Tibial nerve (tissue), 4 donors: ENCODE measurements around the gene RRAGD. TPM values are rescaled to one million over a fixed set of nuclear protein-coding genes. Genes with fewer than 3 reads are reported as not detected.

Experiments used
- DNase-seq, 2 donors: peaks; one replicate each; pipeline ENCODE4 v3.0.0-alpha.2; 2019; ENCODE audit warnings: low spot score in 2 of 2
- H3K27ac ChIP-seq, 4 donors: fragments of 200-600 bp; sonication (generic) in 3 of 4; one replicate each; pipeline ENCODE4 v1.5.1; 2017 to 2019; ENCODE audit warnings: mild to moderate bottlenecking in 1 of 4
- H3K27me3 ChIP-seq, 2 donors: fragments of 200-600 bp; sonication (generic) in 1 of 2; one replicate each; pipeline versions ENCODE4 v1.5.1 to v1.6.0; 2017 to 2019
- H3K36me3 ChIP-seq, 3 donors: fragments of 200-600 bp; sonication (generic); one replicate each; pipeline ENCODE4 v1.5.1; 2018 to 2019
- H3K4me1 ChIP-seq, 4 donors: fragments of 200-600 bp; sonication (generic) in 3 of 4; one replicate each; pipeline ENCODE4 v1.5.1; 2017 to 2019
- H3K4me3 ChIP-seq, 4 donors: fragments of 200-600 bp; sonication (generic) in 3 of 4; one replicate each; pipeline ENCODE4 v1.5.1; 2017 to 2019; ENCODE audit warnings: mild to moderate bottlenecking in 1 of 4, moderate library complexity in 1 of 4
- H3K9me3 ChIP-seq, 4 donors: fragments of 200-600 bp; sonication (generic) in 3 of 4; one replicate each; pipeline ENCODE4 v1.5.1; 2017 to 2019
- EP300 ChIP-seq, 2 donors: sonication (generic); formaldehyde crosslinking; IDR thresholded peaks; one replicate each; pipeline ENCODE4 v1.6.1; 2017; ENCODE audit warnings: antibody characterized with exemption in 2 of 2, mild to moderate bottlenecking in 1 of 2
- POLR2A ChIP-seq, 2 donors: fragments of 450-650 bp; IDR thresholded peaks; one replicate each; pipeline ENCODE4 v1.6.1; 2017; ENCODE audit warnings: antibody characterized with exemption in 2 of 2, mild to moderate bottlenecking in 2 of 2, moderate library complexity in 2 of 2
- WGBS, 2 donors: methylation state at CpG; one replicate each; pipeline ENCODE4 v1.1.5; 2018; 5-methylcytosine and 5-hydroxymethylcytosine counted together
- total RNA-seq, 4 donors: library from RNA; depleted of rRNA; stranded (reverse); fragments of >200 nt; gene quantifications; one replicate each; pipeline ENCODE4 v1.1.0, GENCODE V29; 2016
- TF ChIP-seq, protein P1 (sequence below), 5 experiments: fragments of 200-600 bp in 3 of 5; fragments of 450-650 bp in 2 of 5; sonication (generic) in 3 of 5; IDR thresholded peaks; one replicate each; pipeline ENCODE4 v1.5.1; 2016 to 2019; ENCODE audit warnings: antibody characterized with exemption in 5 of 5, mild to moderate bottlenecking in 3 of 5, moderate library complexity in 2 of 5

Gene RRAGD
- total RNA-seq, 4 donors from 2014 or later: 10.9 to 21.3 (median 15.2) TPM

DNA sequence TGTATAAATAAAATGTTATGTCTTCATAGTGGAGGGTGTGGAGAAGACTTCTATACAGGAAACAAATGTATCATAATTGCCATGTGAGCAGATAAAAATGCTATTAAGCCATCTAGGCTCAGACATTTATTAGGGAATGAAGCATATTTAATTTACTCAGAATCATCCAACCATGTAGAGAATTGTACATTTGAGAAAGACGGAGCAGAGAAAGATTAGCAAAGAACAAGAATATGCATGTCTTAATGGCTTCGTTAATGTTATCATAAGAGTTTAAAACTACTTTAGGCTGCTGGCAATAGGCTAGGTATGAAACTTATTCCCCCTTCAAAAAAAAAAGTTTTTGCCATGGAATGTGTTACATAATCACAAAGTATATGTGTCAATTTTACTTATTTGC is 26.9 kb upstream of the RRAGD start:
- no peak for DNase-seq
- TF ChIP-seq, protein P1, sequence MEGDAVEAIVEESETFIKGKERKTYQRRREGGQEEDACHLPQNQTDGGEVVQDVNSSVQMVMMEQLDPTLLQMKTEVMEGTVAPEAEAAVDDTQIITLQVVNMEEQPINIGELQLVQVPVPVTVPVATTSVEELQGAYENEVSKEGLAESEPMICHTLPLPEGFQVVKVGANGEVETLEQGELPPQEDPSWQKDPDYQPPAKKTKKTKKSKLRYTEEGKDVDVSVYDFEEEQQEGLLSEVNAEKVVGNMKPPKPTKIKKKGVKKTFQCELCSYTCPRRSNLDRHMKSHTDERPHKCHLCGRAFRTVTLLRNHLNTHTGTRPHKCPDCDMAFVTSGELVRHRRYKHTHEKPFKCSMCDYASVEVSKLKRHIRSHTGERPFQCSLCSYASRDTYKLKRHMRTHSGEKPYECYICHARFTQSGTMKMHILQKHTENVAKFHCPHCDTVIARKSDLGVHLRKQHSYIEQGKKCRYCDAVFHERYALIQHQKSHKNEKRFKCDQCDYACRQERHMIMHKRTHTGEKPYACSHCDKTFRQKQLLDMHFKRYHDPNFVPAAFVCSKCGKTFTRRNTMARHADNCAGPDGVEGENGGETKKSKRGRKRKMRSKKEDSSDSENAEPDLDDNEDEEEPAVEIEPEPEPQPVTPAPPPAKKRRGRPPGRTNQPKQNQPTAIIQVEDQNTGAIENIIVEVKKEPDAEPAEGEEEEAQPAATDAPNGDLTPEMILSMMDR (IDR thresholded peaks at IDR 0.05): no peak
- TF ChIP-seq EP300 (IDR thresholded peaks at IDR 0.05) (no peak), POLR2A (IDR thresholded peaks at IDR 0.05) (no peak)
- no peak overlapping the region for H3K27ac ChIP-seq
- H3K4me3 ChIP-seq: no peak overlapping the region
- H3K9me3 ChIP-seq: no peaks in the 10 kb centered on the region
- no peaks in the 10 kb centered on the region for H3K27me3 ChIP-seq
- H3K4me1 ChIP-seq: peaks cover 0 to 16% (median 0%) of the 10 kb centered on the region in 4 donors
- no peaks in the 10 kb centered on the region for H3K36me3 ChIP-seq
- WGBS, 2 donors: 97 to 98% methylated on average over 2 of the region's 2 CpGs

DNA sequence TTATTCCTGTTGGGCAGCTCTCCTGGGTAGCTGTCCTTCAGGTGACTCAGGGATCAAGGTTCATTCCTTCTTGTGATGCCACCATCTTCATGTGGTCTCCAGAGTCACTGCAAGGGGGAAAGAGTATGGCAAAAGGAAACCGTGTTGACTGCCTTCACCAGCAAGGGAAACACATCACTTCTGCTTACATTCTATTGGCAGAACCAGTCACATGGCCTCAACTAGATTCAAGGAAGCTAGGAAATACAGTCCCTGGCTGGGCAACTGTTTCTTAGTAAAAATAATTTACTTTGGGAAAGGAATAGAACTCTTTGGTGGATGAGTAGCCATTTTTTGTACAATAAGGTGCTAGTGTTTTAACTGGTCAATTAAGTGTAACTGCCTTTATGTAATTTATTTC is 26.2 kb upstream of the RRAGD start:
- WGBS, 2 donors: 80 to 81% methylated on average over 1 of the region's 1 CpG
- no peaks in the 10 kb centered on the region for H3K27me3 ChIP-seq
- H3K4me1 ChIP-seq: peaks cover 0 to 16% (median 0%) of the 10 kb centered on the region in 4 donors
- H3K36me3 ChIP-seq: no peaks in the 10 kb centered on the region
- no peak for DNase-seq
- H3K27ac ChIP-seq: no peak overlapping the region
- H3K4me3 ChIP-seq: no peak overlapping the region
- H3K9me3 ChIP-seq: no peaks in the 10 kb centered on the region
- TF ChIP-seq, protein P1 (IDR thresholded peaks at IDR 0.05): no peak

DNA sequence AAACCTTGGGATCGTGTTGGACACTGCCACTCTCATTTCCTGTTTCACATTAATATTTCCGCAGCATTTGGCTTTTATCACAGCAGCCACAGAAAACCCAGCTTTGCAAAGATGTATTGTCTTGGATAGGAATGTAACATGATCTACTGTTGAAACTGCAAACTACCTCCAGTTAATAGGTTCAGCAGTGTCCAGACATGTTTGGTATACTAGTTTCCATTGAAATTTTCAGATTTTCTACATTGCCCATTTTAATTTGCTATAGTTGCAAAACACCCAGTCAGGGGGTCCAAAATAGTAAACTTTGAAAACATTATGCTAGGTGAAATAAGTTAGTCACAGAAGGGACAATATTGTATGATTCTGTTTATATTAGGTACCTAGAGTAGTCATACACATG is 24.2 kb upstream of the RRAGD start:
- no peaks in the 10 kb centered on the region for H3K9me3 ChIP-seq
- DNase-seq: no peak
- no peak for TF ChIP-seq POLR2A (IDR thresholded peaks at IDR 0.05)
- no peak for TF ChIP-seq EP300 (IDR thresholded peaks at IDR 0.05)
- TF ChIP-seq, protein P1 (IDR thresholded peaks at IDR 0.05): no peak
- peaks cover 0 to 23% (median 0%) of the 10 kb centered on the region in 4 donors for H3K4me1 ChIP-seq
- no peaks in the 10 kb centered on the region for H3K36me3 ChIP-seq
- H3K27ac ChIP-seq: no peak overlapping the region
- no peaks in the 10 kb centered on the region for H3K27me3 ChIP-seq
- WGBS, 2 donors: 41 to 45% methylated on average over 2 of the region's 2 CpGs
- H3K4me3 ChIP-seq: no peak overlapping the region

DNA sequence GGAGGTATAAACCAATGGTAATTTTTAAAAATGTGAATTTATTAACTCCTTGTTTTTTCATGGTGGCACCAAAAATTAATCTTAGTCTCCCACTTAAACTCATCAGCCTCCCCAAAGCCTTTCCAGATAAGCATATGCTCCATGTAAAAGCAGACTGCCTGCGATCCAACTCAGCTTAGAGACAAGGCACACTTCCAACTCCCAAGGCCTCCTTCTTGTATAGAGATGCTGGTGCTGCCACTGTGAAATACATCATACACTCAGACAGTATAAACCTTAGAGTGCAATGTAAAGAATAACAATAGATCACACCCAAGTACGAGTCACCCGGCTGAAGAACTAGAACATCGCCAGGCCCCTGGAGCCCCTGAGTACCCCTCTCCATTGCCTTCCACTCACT is 22.9 kb upstream of the RRAGD start:
- 88 to 93% methylated on average over 4 of the region's 4 CpGs for WGBS, 2 donors
- no peak for DNase-seq
- no peaks in the 10 kb centered on the region for H3K9me3 ChIP-seq
- no peaks in the 10 kb centered on the region for H3K27me3 ChIP-seq
- H3K4me1 ChIP-seq: peaks cover 0 to 23% (median 0%) of the 10 kb centered on the region in 4 donors
- H3K27ac ChIP-seq: no peak overlapping the region
- H3K4me3 ChIP-seq: no peak overlapping the region
- no peak for TF ChIP-seq EP300 (IDR thresholded peaks at IDR 0.05)
- TF ChIP-seq, protein P1 (IDR thresholded peaks at IDR 0.05): no peak
- TF ChIP-seq POLR2A (IDR thresholded peaks at IDR 0.05): no peak
- no peaks in the 10 kb centered on the region for H3K36me3 ChIP-seq

DNA sequence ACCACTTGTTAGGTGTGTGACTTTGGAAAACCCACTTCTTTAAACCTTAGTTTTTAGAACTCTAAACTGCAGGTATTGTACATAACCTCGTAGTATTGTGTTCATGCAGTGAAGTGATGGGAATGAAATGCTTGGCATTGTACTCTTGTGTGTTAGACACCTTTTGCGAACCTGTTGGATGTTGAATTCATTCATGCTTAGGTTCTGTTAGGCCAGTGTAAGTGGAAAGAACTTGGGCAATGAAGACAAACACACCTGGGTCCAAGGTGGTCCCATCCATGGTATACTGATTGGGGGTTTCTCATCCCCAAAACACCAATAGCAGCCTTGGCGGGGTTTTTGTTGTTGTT is 22.1 kb upstream of the RRAGD start:
- 88 to 94% methylated on average over 3 of the region's 3 CpGs for WGBS, 2 donors
- Histone ChIP-seq H3K4me3 (peak overlapping the region in 1 of 4 donors; percentile 95), H3K4me1 (peaks cover 0 to 23% (median 0%) of the 10 kb centered on the region in 4 donors), H3K9me3 (no peaks in the 10 kb centered on the region), H3K27ac (no peak overlapping the region), H3K36me3 (no peaks in the 10 kb centered on the region), H3K27me3 (no peaks in the 10 kb centered on the region)
- DNase-seq: no peak
- TF ChIP-seq EP300 (IDR thresholded peaks at IDR 0.05) (no peak), POLR2A (IDR thresholded peaks at IDR 0.05) (no peak)
- TF ChIP-seq, protein P1 (IDR thresholded peaks at IDR 0.05): no peak
